Upper lobe of left lung (tissue), 6 donors: ENCODE results near the gene CNTNAP2. TPM values are rescaled to one million over a fixed set of nuclear protein-coding genes. Genes with fewer than 3 reads are reported as not detected.
"Not testable (repeated sequence)": the region's sequence is repeated elsewhere in the genome, so short reads cannot be mapped to it uniquely, and the experiment has no call there.

Experiments
- ATAC-seq, 2 donors: fragments of 200-7000 bp; cut with Tn5 transposase; one replicate each; pipeline ENCODE4 v1.9.1; 2022; ENCODE audit warnings: mild to moderate bottlenecking in 2 of 2, moderate library complexity in 2 of 2; ENCODE audit not compliant: low FRiP score in 2 of 2
- DNase-seq, 2 donors: peaks; one replicate each; pipeline ENCODE4 v3.0.0-alpha.2; 2019 to 2020
- H3K27ac ChIP-seq, 4 donors: fragments of 200-600 bp; sonication (generic); one replicate each; pipeline ENCODE4 v1.5.1; 2016 to 2019
- H3K27me3 ChIP-seq, 4 donors: fragments of 200-600 bp; sonication (generic); one replicate each; pipeline ENCODE4 v1.5.1; 2017 to 2019
- H3K36me3 ChIP-seq, 4 donors: fragments of 200-600 bp; sonication (generic); one replicate each; pipeline ENCODE4 v1.5.1; 2016 to 2019
- H3K4me1 ChIP-seq, 4 donors: fragments of 200-600 bp; sonication (generic); one replicate each; pipeline ENCODE4 v1.5.1; 2018 to 2019
- H3K4me3 ChIP-seq, 4 donors: fragments of 200-600 bp; sonication (generic); one replicate each; pipeline ENCODE4 v1.5.1; 2017 to 2019; ENCODE audit warnings: mild to moderate bottlenecking in 2 of 4, moderate library complexity in 1 of 4
- H3K9me3 ChIP-seq, 4 donors: fragments of 200-600 bp; sonication (generic); one replicate each; pipeline ENCODE4 v1.5.1; 2018 to 2019
- CTCF ChIP-seq, 6 experiments: fragments of 450-650 bp in 4 of 6; fragments of 200-600 bp in 2 of 6; sonication (generic) in 2 of 6; IDR thresholded peaks; one replicate each; pipeline ENCODE4 v1.5.1; 2016 to 2019; ENCODE audit warnings: antibody characterized with exemption in 6 of 6
- EP300 ChIP-seq, 4 donors: sonication (generic); formaldehyde crosslinking; IDR thresholded peaks; one replicate each; pipeline ENCODE4 v1.5.1; 2017; ENCODE audit warnings: antibody characterized with exemption in 4 of 4, control low read depth in 2 of 4
- POLR2A ChIP-seq, 4 donors: fragments of 450-650 bp; IDR thresholded peaks; one replicate each; pipeline ENCODE4 v1.5.1; 2016 to 2017; ENCODE audit warnings: antibody characterized with exemption in 4 of 4, mild to moderate bottlenecking in 2 of 4
- POLR2AphosphoS5 ChIP-seq, 2 donors: sonication (generic); formaldehyde crosslinking; IDR thresholded peaks; one replicate each; pipeline ENCODE4 v1.5.1; 2017; ENCODE audit warnings: antibody characterized with exemption in 2 of 2
- WGBS, 2 donors: methylation state at CpG; one replicate each; pipeline ENCODE4 v1.1.5; 2017 to 2018; 5-methylcytosine and 5-hydroxymethylcytosine counted together
- total RNA-seq, 6 donors: library from RNA; depleted of rRNA in 4 of 6; stranded (reverse); fragments of >200 nt in 4 of 6; gene quantifications; one replicate each; pipeline versions ENCODE4 v1.1.0 to v1.2.1, GENCODE V29; 2016 to 2021
- donor health status: DM: no; HTN: no; CAD: no; lungs with moderate emphysema.
- donor health status: DM: no; HTN: yes; CAD: no; lungs with severe emphysema.

CNTNAP2 gene
- total RNA-seq, 6 donors from 2014 or later: 0.06 to 1.0 (median 0.37) TPM

GRCh38 chr7:147731311-147731710 lies 1614.7 kb downstream of the CNTNAP2 start:
- H3K27me3 ChIP-seq: no peaks in the 10 kb centered on the region
- no peaks in the 10 kb centered on the region for H3K4me1 ChIP-seq
- no peak for ATAC-seq
- no peak overlapping the region for H3K4me3 ChIP-seq
- WGBS, 2 donors: 51 to 63% methylated on average over 2 of the region's 2 CpGs
- no peaks in the 10 kb centered on the region for H3K36me3 ChIP-seq
- H3K27ac ChIP-seq: no peak overlapping the region
- H3K9me3 ChIP-seq: no peaks in the 10 kb centered on the region
- TF ChIP-seq POLR2A (IDR thresholded peaks at IDR 0.05) (no peak), EP300 (IDR thresholded peaks at IDR 0.05) (no peak), CTCF (IDR thresholded peaks at IDR 0.05) (no peak), POLR2AphosphoS5 (IDR thresholded peaks at IDR 0.05) (no peak)
- no peak for DNase-seq

GRCh38 chr7:147737559-147738214 lies 1621.1 kb downstream of the CNTNAP2 start:
- H3K27me3 ChIP-seq, H3K9me3 ChIP-seq, H3K4me3 ChIP-seq, H3K36me3 ChIP-seq, ATAC-seq, H3K27ac ChIP-seq, H3K4me1 ChIP-seq: not testable (repeated sequence)
- WGBS, 2 donors: 90 to 91% methylated on average over 12 to 18 of the region's 18 CpGs
- DNase-seq: peak in 1 of 2 donors; percentile 32

- TF ChIP-seq CTCF (IDR thresholded peaks at IDR 0.05) (no peak), POLR2AphosphoS5 (IDR thresholded peaks at IDR 0.05) (no peak)
- H3K36me3 ChIP-seq: no peaks in the 10 kb centered on the region
- no peak for DNase-seq
- peaks cover 0 to 4% (median 0%) of the 10 kb centered on the region in 4 donors for H3K9me3 ChIP-seq
- ATAC-seq: no peak
- H3K4me3 ChIP-seq: no peak overlapping the region
- 87 to 88% methylated on average over 3 of the region's 3 CpGs for WGBS, 2 donors
- H3K4me1 ChIP-seq: no peaks in the 10 kb centered on the region
- H3K27ac ChIP-seq: no peak overlapping the region
- no peaks in the 10 kb centered on the region for H3K27me3 ChIP-seq
Measured at GRCh38 chr7:147742301-147742700, 1625.7 kb downstream of the CNTNAP2 start.

GRCh38 chr7:147756300-147756699 lies 1639.7 kb downstream of the CNTNAP2 start:
- H3K4me3 ChIP-seq: no peak overlapping the region
- 13 to 34% methylated on average over 1 of the region's 1 CpG for WGBS, 2 donors

GRCh38 chr7:147759327-147759943 lies 1642.8 kb downstream of the CNTNAP2 start:
- WGBS, 2 donors: 62 to 76% methylated on average over 6 of the region's 6 CpGs
- TF ChIP-seq POLR2A (IDR thresholded peaks at IDR 0.05) (no peak), POLR2AphosphoS5 (IDR thresholded peaks at IDR 0.05) (no peak), EP300 (IDR thresholded peaks at IDR 0.05) (no peak), CTCF (IDR thresholded peaks at IDR 0.05) (no peak)
- Histone ChIP-seq H3K9me3 (no peaks in the 10 kb centered on the region), H3K27me3 (no peaks in the 10 kb centered on the region), H3K4me3 (no peak overlapping the region), H3K27ac (no peak overlapping the region), H3K4me1 (no peaks in the 10 kb centered on the region), H3K36me3 (no peaks in the 10 kb centered on the region)
- no peak for ATAC-seq
- DNase-seq: no peak

More at GRCh38 chr7:147756300-147756699, 1639.7 kb downstream of the CNTNAP2 start:
- Histone ChIP-seq H3K27ac (no peak overlapping the region), H3K4me1 (no peaks in the 10 kb centered on the region), H3K9me3 (no peaks in the 10 kb centered on the region), H3K27me3 (no peaks in the 10 kb centered on the region), H3K36me3 (no peaks in the 10 kb centered on the region)
- DNase-seq (no peak), ATAC-seq (no peak)
- TF ChIP-seq POLR2A (IDR thresholded peaks at IDR 0.05) (no peak), POLR2AphosphoS5 (IDR thresholded peaks at IDR 0.05) (no peak), CTCF (IDR thresholded peaks at IDR 0.05) (no peak), EP300 (IDR thresholded peaks at IDR 0.05) (no peak)
